Measurements from ENCODE around the gene CDKN2D.

DNA sequence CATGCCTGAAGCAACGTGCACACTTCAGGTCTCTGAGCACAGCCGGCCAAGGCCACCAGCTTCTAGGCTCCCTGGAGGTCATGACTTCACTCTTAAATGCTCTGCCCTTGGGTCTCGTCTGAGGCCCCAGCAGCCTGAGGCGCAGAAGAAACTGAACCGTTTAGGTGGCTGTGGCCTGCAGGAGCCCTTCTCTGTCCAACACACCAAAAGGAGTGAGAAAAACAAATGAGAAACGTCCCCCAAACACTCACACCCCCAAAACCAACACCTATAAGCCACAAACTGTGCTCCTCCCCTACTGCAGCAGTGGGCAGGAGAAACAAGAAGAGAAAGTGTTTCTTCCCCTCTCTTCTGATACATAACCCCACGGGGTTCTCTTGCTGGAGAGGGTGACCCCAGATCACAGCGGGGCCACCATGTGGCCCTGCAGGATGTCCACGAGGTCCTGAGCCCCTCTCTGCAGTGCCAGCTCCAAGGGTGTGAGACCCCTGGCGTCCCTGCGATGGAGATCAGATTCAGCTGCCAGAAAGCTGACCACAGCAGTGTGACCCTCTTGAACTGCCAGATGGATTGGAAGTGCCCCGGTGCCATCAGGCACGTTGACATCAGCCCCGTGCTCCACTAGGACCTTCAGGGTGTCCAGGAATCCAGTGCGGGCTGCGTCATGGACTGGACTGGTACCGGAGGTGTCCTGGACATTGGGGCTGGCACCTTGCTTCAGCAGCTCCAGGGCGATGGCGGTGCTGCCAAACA is 1.9 kb downstream of the CDKN2D start:
- TF ChIP-seq, protein P1, sequence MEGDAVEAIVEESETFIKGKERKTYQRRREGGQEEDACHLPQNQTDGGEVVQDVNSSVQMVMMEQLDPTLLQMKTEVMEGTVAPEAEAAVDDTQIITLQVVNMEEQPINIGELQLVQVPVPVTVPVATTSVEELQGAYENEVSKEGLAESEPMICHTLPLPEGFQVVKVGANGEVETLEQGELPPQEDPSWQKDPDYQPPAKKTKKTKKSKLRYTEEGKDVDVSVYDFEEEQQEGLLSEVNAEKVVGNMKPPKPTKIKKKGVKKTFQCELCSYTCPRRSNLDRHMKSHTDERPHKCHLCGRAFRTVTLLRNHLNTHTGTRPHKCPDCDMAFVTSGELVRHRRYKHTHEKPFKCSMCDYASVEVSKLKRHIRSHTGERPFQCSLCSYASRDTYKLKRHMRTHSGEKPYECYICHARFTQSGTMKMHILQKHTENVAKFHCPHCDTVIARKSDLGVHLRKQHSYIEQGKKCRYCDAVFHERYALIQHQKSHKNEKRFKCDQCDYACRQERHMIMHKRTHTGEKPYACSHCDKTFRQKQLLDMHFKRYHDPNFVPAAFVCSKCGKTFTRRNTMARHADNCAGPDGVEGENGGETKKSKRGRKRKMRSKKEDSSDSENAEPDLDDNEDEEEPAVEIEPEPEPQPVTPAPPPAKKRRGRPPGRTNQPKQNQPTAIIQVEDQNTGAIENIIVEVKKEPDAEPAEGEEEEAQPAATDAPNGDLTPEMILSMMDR (IDR thresholded peaks at IDR 0.05) = no peak
- TF ChIP-seq EZH2 (IDR thresholded peaks at IDR 0.05) (no peak), EZH2phosphoT487 (IDR thresholded peaks at IDR 0.05) (no peak)
